Stomach (tissue), 9 donors: ENCODE data around the gene LRRC55. TPM values are rescaled to one million over a fixed set of nuclear protein-coding genes. Genes with fewer than 3 reads are reported as not detected.

Source experiments
- DNase-seq, 2 donors: peaks; one replicate each; pipeline versions ENCODE4 v3.0.0 to v3.0.0-alpha.2; 2013 to 2019
- H3K27ac ChIP-seq, 5 donors: fragments of 200-600 bp in 4 of 5; sonication (generic) in 4 of 5; one replicate each; pipeline ENCODE4 v1.5.1; 2013 to 2019; ENCODE audit warnings: mild to moderate bottlenecking in 1 of 5, moderate library complexity in 1 of 5
- H3K27me3 ChIP-seq, 3 donors: fragments of 200-600 bp; sonication (generic); one replicate each; pipeline ENCODE4 v1.5.1; 2017 to 2019; ENCODE audit warnings: mixed run types in 1 of 3
- H3K36me3 ChIP-seq, 4 donors: fragments of 200-600 bp; sonication (generic); 1 replicate in 3 of 4; 2 replicates in 1 of 4; pipeline ENCODE4 v1.5.1; 2016 to 2019
- H3K4me1 ChIP-seq, 4 donors: fragments of 200-600 bp; sonication (generic); one replicate each; pipeline ENCODE4 v1.5.1; 2016 to 2019
- H3K4me3 ChIP-seq, 4 donors: fragments of 200-600 bp; sonication (generic) in 3 of 4; one replicate each; pipeline ENCODE4 v1.5.1; 2016 to 2019; ENCODE audit warnings: mild to moderate bottlenecking in 1 of 4
- H3K9me3 ChIP-seq, 4 donors: fragments of 200-600 bp; sonication (generic); one replicate each; pipeline ENCODE4 v1.5.1; 2016 to 2019
- CTCF ChIP-seq, 7 experiments: fragments of 450-650 bp in 4 of 7; fragments of 200-600 bp in 3 of 7; sonication (generic) in 3 of 7; IDR thresholded peaks; one replicate each; pipeline ENCODE4 v1.5.1; 2016 to 2019; ENCODE audit warnings: antibody characterized with exemption in 7 of 7, control low read depth in 2 of 7, mild to moderate bottlenecking in 1 of 7
- EP300 ChIP-seq: sonication (generic); formaldehyde crosslinking; IDR thresholded peaks from one replicate; pipeline ENCODE4 v1.6.1; 2017; ENCODE audit warnings: antibody characterized with exemption
- POLR2A ChIP-seq, 4 donors: fragments of 450-650 bp; IDR thresholded peaks; one replicate each; pipeline ENCODE4 v1.6.1; 2016; ENCODE audit warnings: antibody characterized with exemption in 4 of 4, control low read depth in 2 of 4, mild to moderate bottlenecking in 1 of 4, moderate library complexity in 1 of 4
- POLR2AphosphoS5 ChIP-seq, 3 donors: sonication (generic); formaldehyde crosslinking; IDR thresholded peaks; one replicate each; pipeline ENCODE4 v1.6.1; 2016; ENCODE audit warnings: antibody characterized with exemption in 3 of 3
- WGBS, 5 donors: extraction: QIAGEN DNeasy Blood & Tissue Kit in 3 of 5; methylation state at CpG; one replicate each; pipeline versions ENCODE4 v1.1.5 to v1.1.7; 2013 to 2018; 5-methylcytosine and 5-hydroxymethylcytosine counted together
- intact Hi-C: fragments of 100-400 bp; cut with DNase I; formaldehyde crosslinking; loops from one replicate; pipeline ENCODE4 v1.15.1; 2023; ENCODE audit warnings: low total_unique reads
- polyA plus RNA-seq, 3 donors: library from polyadenylated mRNA; stranded (reverse); fragments of 200-250 nt; gene quantifications; one replicate each; pipeline ENCODE4 v1.2.3, GENCODE V29; 2013
- total RNA-seq, 5 donors: library from RNA; depleted of rRNA; stranded (reverse); fragments of >200 nt; gene quantifications; one replicate each; pipeline versions ENCODE4 v1.1.0 to v1.2.3, GENCODE V29; 2014 to 2016
- donor health status: healthy with polysubstance abuse.
- donor health status: Bipolar disorder and iron deficiency.
- donor health status: healthy.

LRRC55 gene
- total and polyA plus RNA-seq, 8 donors, result 0.08 to 0.73 TPM; not detected in 6

- Histone ChIP-seq H3K27me3 (no peaks in the 10 kb centered on the region), H3K4me1 (peaks cover 0 to 3% (median 0%) of the 10 kb centered on the region in 4 donors), H3K4me3 (no peak overlapping the region), H3K9me3 (no peaks in the 10 kb centered on the region), H3K27ac (no peak overlapping the region), H3K36me3 (no peaks in the 10 kb centered on the region)
- TF ChIP-seq POLR2A (IDR thresholded peaks at IDR 0.05), result no peak
- 94 to 99% (median 97%) methylated on average over 3 of the region's 3 CpGs for WGBS, 5 donors
- intact Hi-C loops, result no loop called here
- DNase-seq, result no peak
Observed at GRCh38 chr11:57135020-57135751, 46.6 kb upstream of the LRRC55 start.

- no peaks in the 10 kb centered on the region for H3K4me1 ChIP-seq
- H3K27me3 ChIP-seq, result no peaks in the 10 kb centered on the region
- no peaks in the 10 kb centered on the region for H3K9me3 ChIP-seq
- no peak overlapping the region for H3K27ac ChIP-seq
- H3K4me3 ChIP-seq, result no peak overlapping the region
- H3K36me3 ChIP-seq, result no peaks in the 10 kb centered on the region
- 27 to 61% (median 42%) methylated on average over 2 of the region's 2 CpGs for WGBS, 5 donors
- TF ChIP-seq EP300 (no peak), POLR2AphosphoS5 (IDR thresholded peaks at IDR 0.05) (no peak), POLR2A (IDR thresholded peaks at IDR 0.05) (no peak), CTCF (IDR thresholded peaks at IDR 0.05) (no peak)
- intact Hi-C loops, result no loop called here
- DNase-seq, result no peak
Observed at GRCh38 chr11:57140568-57140967, 41.2 kb upstream of the LRRC55 start.

- H3K27me3 ChIP-seq, result no peaks in the 10 kb centered on the region
- 81 to 88% (median 88%) methylated on average over 4 of the region's 4 CpGs for WGBS, 5 donors
- no peak overlapping the region for H3K27ac ChIP-seq
- no peak for TF ChIP-seq POLR2AphosphoS5 (IDR thresholded peaks at IDR 0.05)
- TF ChIP-seq EP300, result no peak
- no peak for TF ChIP-seq CTCF (IDR thresholded peaks at IDR 0.05)
- TF ChIP-seq POLR2A (IDR thresholded peaks at IDR 0.05), result no peak
- no peak overlapping the region for H3K4me3 ChIP-seq
- DNase-seq, result no peak
- H3K4me1 ChIP-seq, result no peaks in the 10 kb centered on the region
- H3K36me3 ChIP-seq, result no peaks in the 10 kb centered on the region
- no peaks in the 10 kb centered on the region for H3K9me3 ChIP-seq
- intact Hi-C loops, result no loop called here
Observed at GRCh38 chr11:57143459-57143858, 38.3 kb upstream of the LRRC55 start.

- intact Hi-C loops, result no loop called here
Observed at GRCh38 chr11:57144075-57144474, 37.7 kb upstream of the LRRC55 start.

GRCh38 chr11:57144531-57145320, 37.0 kb upstream of the LRRC55 start:
- intact Hi-C loops, result no loop called here
- H3K36me3 ChIP-seq, result no peaks in the 10 kb centered on the region
- no peaks in the 10 kb centered on the region for H3K9me3 ChIP-seq
- DNase-seq, result no peak
- H3K4me3 ChIP-seq, result no peak overlapping the region
- TF ChIP-seq POLR2A (IDR thresholded peaks at IDR 0.05) (no peak), POLR2AphosphoS5 (IDR thresholded peaks at IDR 0.05) (no peak), CTCF (IDR thresholded peaks at IDR 0.05) (no peak), EP300 (no peak)
- no peaks in the 10 kb centered on the region for H3K27me3 ChIP-seq
- no peaks in the 10 kb centered on the region for H3K4me1 ChIP-seq
- H3K27ac ChIP-seq, result no peak overlapping the region
- 31 to 52% (median 44%) methylated on average over 9 of the region's 9 CpGs for WGBS, 5 donors

More at GRCh38 chr11:57144075-57144474, 37.7 kb upstream of the LRRC55 start:
- no peaks in the 10 kb centered on the region for H3K4me1 ChIP-seq
- DNase-seq, result no peak
- WGBS, 5 donors, result 62 to 82% (median 73%) methylated on average over 5 of the region's 5 CpGs
- no peak overlapping the region for H3K4me3 ChIP-seq
- no peaks in the 10 kb centered on the region for H3K36me3 ChIP-seq
- no peaks in the 10 kb centered on the region for H3K9me3 ChIP-seq
- TF ChIP-seq POLR2A (IDR thresholded peaks at IDR 0.05), result no peak
- no peaks in the 10 kb centered on the region for H3K27me3 ChIP-seq
- no peak overlapping the region for H3K27ac ChIP-seq
